Endothelial cell of umbilical vein (primary cell): ENCODE results near the gene CERS5. TPM values are rescaled to one million over a fixed set of nuclear protein-coding genes. Genes with fewer than 3 reads are reported as not detected.

Experiments used
- BruUV-seq: library from RNA; stranded (reverse); fragments of 400-500 nt; replicated peaks from 2 replicates; lab custom pipeline; 2021; lab: Mats Ljungman, UMichigan
- CTCF ChIA-PET: fragments of 300-600, 350-600 bp; sonication (Branson Sonifier 250); formaldehyde crosslinking; loops from one replicate; lab custom pipeline; 2021; ENCODE audit warnings: antibody characterized with exemption, inconsistent platforms; lab: Charles Lee
- POLR2A ChIA-PET: fragments of 300-600, 350-600 bp; sonication (Branson Sonifier 250); formaldehyde crosslinking; loops from one replicate; lab custom pipeline; 2021; ENCODE audit warnings: antibody characterized with exemption, inconsistent platforms; lab: Charles Lee
- DNase-seq: peaks from one replicate; pipeline ENCODE4 v3.0.0-alpha.2; 2011; ENCODE audit warnings: low read depth, low spot score
- FAIRE-seq: peaks from 2 replicates; lab custom pipeline; 2011; peaks lifted over from hg19 to GRCh38; lab: Jason Lieb, UNC
- H2AFZ ChIP-seq: 2 replicates; pipeline ENCODE4 v1.6.0; 2012; ENCODE audit warnings: low read depth, low read length, control low read depth, inconsistent platforms
- H3K27ac ChIP-seq: 2 replicates; pipeline ENCODE4 v1.5.1; 2011; ENCODE audit warnings: low read depth, mild to moderate bottlenecking, control low read depth, low read length, moderate library complexity; ENCODE audit not compliant: insufficient read depth
- H3K27me3 ChIP-seq, 2 experiments: 2 replicates each; pipeline versions ENCODE4 v1.6.0 to v1.6.1; 2011; ENCODE audit warnings: low read length in 2 of 2, mixed read lengths in 1 of 2; ENCODE audit not compliant: control insufficient read depth in 2 of 2, insufficient read depth in 2 of 2
- H3K36me3 ChIP-seq, 2 experiments: 2 replicates in 1 of 2; 3 replicates in 1 of 2; pipeline ENCODE4 v1.5.1; 2011; ENCODE audit warnings: low read length in 2 of 2, mild to moderate bottlenecking in 1 of 2, moderate library complexity in 1 of 2; ENCODE audit not compliant: control insufficient read depth in 2 of 2, insufficient read depth in 2 of 2; ENCODE audit errors: extremely low read depth in 1 of 2
- H3K4me1 ChIP-seq: 3 replicates; pipeline ENCODE4 v1.5.1; 2011; ENCODE audit warnings: mild to moderate bottlenecking, low read length; ENCODE audit not compliant: control insufficient read depth, insufficient read depth; ENCODE audit errors: extremely low read depth
- H3K4me2 ChIP-seq: 2 replicates; pipeline ENCODE4 v1.6.1; 2011; ENCODE audit warnings: low read length, control low read depth, mixed read lengths; ENCODE audit not compliant: insufficient read depth
- H3K4me3 ChIP-seq, 3 experiments: fragments of 200-600 bp in 1 of 3; sonication (generic), shearing (Covaris generic) in 1 of 3; replicated peaks in 1 of 3; 2 replicates each; pipeline ENCODE4 v1.5.1; 2011 to 2016; ENCODE audit warnings: control low read depth in 3 of 3, low read length in 3 of 3, mild to moderate bottlenecking in 2 of 3, inconsistent platforms in 1 of 3, low read depth in 1 of 3, moderate library complexity in 1 of 3; ENCODE audit not compliant: insufficient read depth in 1 of 3
- H3K79me2 ChIP-seq: 2 replicates; pipeline ENCODE4 v1.6.0; 2012; ENCODE audit warnings: low read length, inconsistent platforms; ENCODE audit not compliant: control insufficient read depth, insufficient read depth
- H3K9ac ChIP-seq: replicated peaks from 2 replicates; pipeline ENCODE3; 2011; ENCODE audit warnings: low read length, control low read depth; ENCODE audit not compliant: insufficient read depth; ENCODE audit errors: extremely low read depth
- H3K9me1 ChIP-seq: replicated peaks from 3 replicates; pipeline ENCODE4 v1.6.0; 2011; ENCODE audit warnings: mild to moderate bottlenecking, low read length; ENCODE audit not compliant: control insufficient read depth, insufficient read depth; ENCODE audit errors: extremely low read depth
- H3K9me3 ChIP-seq: replicated peaks from 2 replicates; pipeline ENCODE4 v1.5.1; 2012; ENCODE audit warnings: low read length, inconsistent platforms; ENCODE audit not compliant: control insufficient read depth, insufficient read depth
- H4K20me1 ChIP-seq: replicated peaks from 2 replicates; pipeline ENCODE3; 2011; ENCODE audit warnings: mild to moderate bottlenecking, low read length; ENCODE audit not compliant: control insufficient read depth, insufficient read depth; ENCODE audit errors: extremely low read depth
- EZH2 ChIP-seq: IDR thresholded peaks from 2 replicates; pipeline ENCODE4 v1.6.1; 2012; ENCODE audit warnings: borderline replicate concordance, low read depth, mild to moderate bottlenecking, moderate library complexity, low read length, inconsistent platforms; ENCODE audit not compliant: severe bottlenecking
- FOS ChIP-seq: IDR thresholded peaks from 2 replicates; pipeline ENCODE4 v1.6.1; 2011; ENCODE audit warnings: mild to moderate bottlenecking, low read length, moderate library complexity, borderline replicate concordance; ENCODE audit not compliant: insufficient read depth
- GATA2 ChIP-seq: IDR thresholded peaks from 2 replicates; pipeline ENCODE4 v1.7.0; 2011; ENCODE audit warnings: low read depth, mild to moderate bottlenecking, moderate library complexity, mixed read lengths, low read length; ENCODE audit not compliant: insufficient read length, insufficient read depth
- JUN ChIP-seq: IDR thresholded peaks from 2 replicates; pipeline ENCODE4 v1.6.1; 2011; ENCODE audit warnings: borderline replicate concordance, low read depth; ENCODE audit not compliant: insufficient read length, insufficient read depth
- MYC ChIP-seq: IDR thresholded peaks from one replicate; pipeline ENCODE4 v1.6.1; 2011; ENCODE audit warnings: mild to moderate bottlenecking, low read depth, low read length
- POLR2AphosphoS5 ChIP-seq: IDR thresholded peaks from 2 replicates; pipeline ENCODE4 v1.6.1; 2012; ENCODE audit warnings: low read depth, mild to moderate bottlenecking, control low read depth, low read length, moderate library complexity; ENCODE audit not compliant: insufficient read depth
- dilution Hi-C: fragments of 300-500 bp; cut with MboI; formaldehyde crosslinking; loops from one replicate; pipeline ENCODE4 v1.15.0; 2019; ENCODE audit warnings: low sequenced_read_pairs; ENCODE audit not compliant: extremely low pct_ligation_motif_present
- intact Hi-C: fragments of 100-400 bp; cut with micrococcal nuclease; formaldehyde crosslinking; loops from one replicate; pipeline ENCODE4 v1.10.0; 2022
- polyA plus RNA-seq, 4 experiments: library from polyadenylated mRNA; depleted of rRNA in 3 of 4; stranded (reverse) in 3 of 4; unstranded in 1 of 4; fragments of >200 nt; gene quantifications; 2 replicates each; pipeline versions ENCODE4 v1.2.1 to v1.2.3, GENCODE V29; 2011 to 2012; ENCODE audit warnings: missing spikeins in 1 of 4
- total RNA-seq: library from RNA; stranded (reverse); gene quantifications from 2 replicates; pipeline ENCODE4 v1.2.3, GENCODE V29; 2021
- TF ChIP-seq, protein P1 (sequence below): IDR thresholded peaks from 2 replicates; pipeline ENCODE4 v1.6.1; 2011; ENCODE audit not compliant: insufficient read depth, insufficient read length
- TF ChIP-seq, protein P2 (sequence below), 2 donors: IDR thresholded peaks; 1 replicate in 1 of 2; 2 replicates in 1 of 2; pipeline ENCODE4 v1.5.1; 2011; ENCODE audit warnings: low read length in 2 of 2, mild to moderate bottlenecking in 2 of 2, moderate library complexity in 2 of 2, control low read depth in 1 of 2, inconsistent platforms in 1 of 2, low read depth in 1 of 2; ENCODE audit not compliant: insufficient read depth in 1 of 2; ENCODE audit errors: extremely low read depth in 1 of 2

CERS5 gene
- total and polyA plus RNA-seq, 2 donors (not counting 3 experiments of a cell fraction or from before 2014, with no cell fraction given) = 60.4 to 108 TPM

DNA sequence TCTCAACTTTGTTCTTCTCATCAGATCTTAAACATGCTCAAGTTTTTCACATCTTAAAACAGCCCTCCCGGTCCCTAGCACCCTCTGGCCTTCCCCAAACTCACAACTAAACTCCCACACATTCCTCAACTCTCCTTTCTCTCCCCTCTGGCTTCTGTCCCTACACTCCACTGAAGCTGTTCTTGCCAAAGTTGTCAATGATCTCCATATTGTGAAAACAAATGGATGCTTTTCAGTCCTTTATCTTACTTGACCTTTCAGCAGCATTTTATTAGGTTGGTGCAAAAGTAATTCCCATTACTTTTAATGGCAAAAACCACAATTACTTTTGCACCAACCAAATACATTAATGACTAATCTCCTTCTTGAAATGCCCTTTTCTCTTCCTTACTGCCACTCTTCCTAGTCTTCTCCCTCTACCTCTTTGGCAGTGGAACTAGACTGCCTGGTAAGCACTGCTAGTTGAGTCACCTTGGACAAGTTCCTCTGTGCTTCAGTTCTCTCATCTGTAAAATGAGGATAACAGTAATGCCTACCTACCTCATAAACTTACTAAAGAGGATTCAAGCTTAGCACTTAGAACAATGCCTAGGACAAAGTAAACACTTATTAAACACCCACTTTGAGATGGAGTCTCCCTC is 16.0 kb downstream of the CERS5 start:
- no peak overlapping the region for H3K9ac ChIP-seq
- CTCF ChIA-PET = no interaction called here
- peaks cover 15% of the 10 kb centered on the region for H3K79me2 ChIP-seq
- no peaks in the 10 kb centered on the region for H3K27me3 ChIP-seq
- no peak overlapping the region for H3K27ac ChIP-seq
- H3K36me3 ChIP-seq = no peaks in the 10 kb centered on the region
- H3K9me1 ChIP-seq = no peaks in the 10 kb centered on the region
- BruUV-seq = no TSS peak
- H3K4me3 ChIP-seq = no peak overlapping the region
- H3K9me3 ChIP-seq = no peaks in the 10 kb centered on the region
- dilution Hi-C loops = no loop called here
- H2AFZ ChIP-seq = no peak overlapping the region
- FAIRE-seq (no peak), DNase-seq (no peak)
- intact Hi-C loops = no loop called here
- no peaks in the 10 kb centered on the region for H4K20me1 ChIP-seq
- H3K4me1 ChIP-seq = no peaks in the 10 kb centered on the region
- H3K4me2 ChIP-seq = no peak overlapping the region
- POLR2A ChIA-PET = no interaction called here
- TF ChIP-seq EZH2 (no peak), GATA2 (no peak), JUN (no peak), POLR2AphosphoS5 (no peak), FOS (no peak), MYC (no peak)
- TF ChIP-seq, protein P1, sequence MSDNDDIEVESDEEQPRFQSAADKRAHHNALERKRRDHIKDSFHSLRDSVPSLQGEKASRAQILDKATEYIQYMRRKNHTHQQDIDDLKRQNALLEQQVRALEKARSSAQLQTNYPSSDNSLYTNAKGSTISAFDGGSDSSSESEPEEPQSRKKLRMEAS = no peak
- TF ChIP-seq, protein P2, sequence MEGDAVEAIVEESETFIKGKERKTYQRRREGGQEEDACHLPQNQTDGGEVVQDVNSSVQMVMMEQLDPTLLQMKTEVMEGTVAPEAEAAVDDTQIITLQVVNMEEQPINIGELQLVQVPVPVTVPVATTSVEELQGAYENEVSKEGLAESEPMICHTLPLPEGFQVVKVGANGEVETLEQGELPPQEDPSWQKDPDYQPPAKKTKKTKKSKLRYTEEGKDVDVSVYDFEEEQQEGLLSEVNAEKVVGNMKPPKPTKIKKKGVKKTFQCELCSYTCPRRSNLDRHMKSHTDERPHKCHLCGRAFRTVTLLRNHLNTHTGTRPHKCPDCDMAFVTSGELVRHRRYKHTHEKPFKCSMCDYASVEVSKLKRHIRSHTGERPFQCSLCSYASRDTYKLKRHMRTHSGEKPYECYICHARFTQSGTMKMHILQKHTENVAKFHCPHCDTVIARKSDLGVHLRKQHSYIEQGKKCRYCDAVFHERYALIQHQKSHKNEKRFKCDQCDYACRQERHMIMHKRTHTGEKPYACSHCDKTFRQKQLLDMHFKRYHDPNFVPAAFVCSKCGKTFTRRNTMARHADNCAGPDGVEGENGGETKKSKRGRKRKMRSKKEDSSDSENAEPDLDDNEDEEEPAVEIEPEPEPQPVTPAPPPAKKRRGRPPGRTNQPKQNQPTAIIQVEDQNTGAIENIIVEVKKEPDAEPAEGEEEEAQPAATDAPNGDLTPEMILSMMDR (IDR thresholded peaks at IDR 0.05; ENCODE audit: extremely low read depth in 1 of 2, insufficient read depth in 1 of 2, low read depth in 1 of 2, low read length in 2 of 2) = no peak
